ENCODE results near the gene OBP2B.
"Not testable (repeated sequence)": the region's sequence is repeated elsewhere in the genome, so short reads cannot be mapped to it uniquely, and the experiment has no call there.

DNA sequence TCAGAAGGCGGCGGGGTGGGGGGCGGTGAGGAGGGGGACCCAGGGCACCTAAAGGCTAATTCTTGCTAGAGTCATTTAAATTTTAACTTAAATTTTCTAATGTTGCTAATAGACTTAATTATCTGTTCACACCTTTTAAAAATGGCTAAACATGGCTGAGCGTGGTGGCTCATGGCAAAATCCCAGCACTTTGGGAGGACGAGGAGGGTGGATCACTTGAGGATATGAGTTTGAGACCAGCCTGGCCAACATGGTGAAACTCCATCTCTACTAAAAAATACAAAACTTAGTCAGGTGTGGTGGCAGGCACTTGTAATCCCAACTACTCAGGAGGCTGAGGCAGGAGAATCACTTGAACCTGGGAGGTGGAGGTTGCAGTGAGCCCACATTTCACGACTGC lies 42.2 kb upstream of the OBP2B start:
- TF ChIP-seq, protein P1, sequence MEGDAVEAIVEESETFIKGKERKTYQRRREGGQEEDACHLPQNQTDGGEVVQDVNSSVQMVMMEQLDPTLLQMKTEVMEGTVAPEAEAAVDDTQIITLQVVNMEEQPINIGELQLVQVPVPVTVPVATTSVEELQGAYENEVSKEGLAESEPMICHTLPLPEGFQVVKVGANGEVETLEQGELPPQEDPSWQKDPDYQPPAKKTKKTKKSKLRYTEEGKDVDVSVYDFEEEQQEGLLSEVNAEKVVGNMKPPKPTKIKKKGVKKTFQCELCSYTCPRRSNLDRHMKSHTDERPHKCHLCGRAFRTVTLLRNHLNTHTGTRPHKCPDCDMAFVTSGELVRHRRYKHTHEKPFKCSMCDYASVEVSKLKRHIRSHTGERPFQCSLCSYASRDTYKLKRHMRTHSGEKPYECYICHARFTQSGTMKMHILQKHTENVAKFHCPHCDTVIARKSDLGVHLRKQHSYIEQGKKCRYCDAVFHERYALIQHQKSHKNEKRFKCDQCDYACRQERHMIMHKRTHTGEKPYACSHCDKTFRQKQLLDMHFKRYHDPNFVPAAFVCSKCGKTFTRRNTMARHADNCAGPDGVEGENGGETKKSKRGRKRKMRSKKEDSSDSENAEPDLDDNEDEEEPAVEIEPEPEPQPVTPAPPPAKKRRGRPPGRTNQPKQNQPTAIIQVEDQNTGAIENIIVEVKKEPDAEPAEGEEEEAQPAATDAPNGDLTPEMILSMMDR (conservative IDR thresholded peaks at IDR 0.05) = not testable (repeated sequence)
- TF ChIP-seq EZH2 (IDR thresholded peaks at IDR 0.05; ENCODE audit: low read depth) = not testable (repeated sequence)

Measured in PC-9 (cell line).